GM21619 (cell line): ENCODE measurements around the gene SIRPB1.
"Not testable (repeated sequence)": the region's sequence is repeated elsewhere in the genome, so short reads cannot be mapped to it uniquely, and the experiment has no call there.

Source experiments
- ATAC-seq: cut with Tn5 transposase; IDR thresholded peaks from one replicate; pipeline ENCODE4 v1.9.1; 2021; ENCODE audit not compliant: unreplicated experiment

The SIRPB1 gene

GRCh38 chr20:1637226-1637625 lies 17.4 kb upstream of the SIRPB1 start:
- ATAC-seq, result no peak

GRCh38 chr20:1636621-1637020 lies 16.8 kb upstream of the SIRPB1 start:
- ATAC-seq, result no peak

GRCh38 chr20:1635291-1635979 lies 15.6 kb upstream of the SIRPB1 start:
- ATAC-seq, result no peak

GRCh38 chr20:1633535-1633934 lies 13.7 kb upstream of the SIRPB1 start:
- ATAC-seq, result no peak

- ATAC-seq, result no peak
Measured at GRCh38 chr20:1632178-1632577, 12.4 kb upstream of the SIRPB1 start.

- no peak for ATAC-seq
Measured at GRCh38 chr20:1631309-1632151, 11.7 kb upstream of the SIRPB1 start.

GRCh38 chr20:1630186-1630585 lies 10.4 kb upstream of the SIRPB1 start:
- no peak for ATAC-seq

- no peak for ATAC-seq
Measured at GRCh38 chr20:1629321-1629720, 9.5 kb upstream of the SIRPB1 start.

- ATAC-seq, result no peak
Measured at GRCh38 chr20:1628621-1629020, 8.8 kb upstream of the SIRPB1 start.

- no peak for ATAC-seq
Measured at GRCh38 chr20:1627200-1627550, 7.4 kb upstream of the SIRPB1 start.

- ATAC-seq, result no peak
Measured at GRCh38 chr20:1626528-1627199, 6.9 kb upstream of the SIRPB1 start.

- ATAC-seq, result no peak
Measured at GRCh38 chr20:1625083-1625690, 5.4 kb upstream of the SIRPB1 start.

- ATAC-seq, result no peak
Measured at GRCh38 chr20:1623501-1624205, 3.8 kb upstream of the SIRPB1 start.

GRCh38 chr20:1622450-1622849 lies 2.6 kb upstream of the SIRPB1 start:
- ATAC-seq, result no peak

- ATAC-seq, result no peak
Measured at GRCh38 chr20:1621316-1621715, 1.5 kb upstream of the SIRPB1 start.

GRCh38 chr20:1618954-1619540 lies 762 bp downstream of the SIRPB1 start:
- ATAC-seq, result no peak

GRCh38 chr20:1618479-1618878 lies 1.3 kb downstream of the SIRPB1 start:
- ATAC-seq, result no peak

- ATAC-seq, result no peak
Measured at GRCh38 chr20:1616858-1617434, 2.9 kb downstream of the SIRPB1 start.

- ATAC-seq, result not testable (repeated sequence)
Measured at GRCh38 chr20:1610404-1610803, 9.4 kb downstream of the SIRPB1 start.

- not testable (repeated sequence) for ATAC-seq
Measured at GRCh38 chr20:1608678-1609347, 11.0 kb downstream of the SIRPB1 start.
